Kidney epithelial cell (primary cell): ENCODE measurements around the gene LACTB. TPM values are rescaled to one million over a fixed set of nuclear protein-coding genes. Genes with fewer than 3 reads are reported as not detected.

ENCODE experiments used
- DNase-seq: peaks from one replicate; pipeline ENCODE4 v3.0.0-alpha.2; 2010; ENCODE audit warnings: low read depth
- H3K27me3 ChIP-seq: 2 replicates; pipeline ENCODE4 v1.6.0; 2011; ENCODE audit warnings: low read length; ENCODE audit not compliant: control insufficient read depth, insufficient read depth
- H3K36me3 ChIP-seq: 2 replicates; pipeline ENCODE4 v1.5.1; 2011; ENCODE audit warnings: low read length; ENCODE audit not compliant: control insufficient read depth, insufficient read depth
- H3K4me3 ChIP-seq: 2 replicates; pipeline ENCODE4 v1.5.1; 2011; ENCODE audit warnings: low read depth, mild to moderate bottlenecking, control low read depth, low read length
- CTCF ChIP-seq: IDR thresholded peaks from 2 replicates; pipeline ENCODE4 v1.5.1; 2011; ENCODE audit warnings: mild to moderate bottlenecking, moderate library complexity, low read length, control low read depth, inconsistent platforms; ENCODE audit not compliant: insufficient read depth, poor library complexity, severe bottlenecking
- total RNA-seq: library from RNA; depleted of rRNA; stranded (reverse); fragments of >200 nt; gene quantifications from 2 replicates; pipeline ENCODE4 v1.2.3, GENCODE V29; 2015

The LACTB gene
- total RNA-seq, 1 donor from 2014 or later: 11.6 TPM

- TF ChIP-seq CTCF: no peak
- Histone ChIP-seq H3K27me3 (no peaks in the 10 kb centered on the region), H3K4me3 (no peak overlapping the region), H3K36me3 (peaks cover 2% of the 10 kb centered on the region)
- no peak for DNase-seq
These were observed 13.6 kb downstream of the LACTB start for GRCh38 chr15:63135281-63135680.

GRCh38 chr15:63135804-63136203 lies 14.1 kb downstream of the LACTB start:
- H3K27me3 ChIP-seq: no peaks in the 10 kb centered on the region
- no peak for TF ChIP-seq CTCF
- DNase-seq: no peak
- H3K36me3 ChIP-seq: peaks cover 2% of the 10 kb centered on the region
- no peak overlapping the region for H3K4me3 ChIP-seq

GRCh38 chr15:63136742-63137141 lies 15.1 kb downstream of the LACTB start:
- TF ChIP-seq CTCF: no peak
- peaks cover 2% of the 10 kb centered on the region for H3K36me3 ChIP-seq
- no peaks in the 10 kb centered on the region for H3K27me3 ChIP-seq
- no peak for DNase-seq
- no peak overlapping the region for H3K4me3 ChIP-seq

GRCh38 chr15:63140936-63141335 lies 19.3 kb downstream of the LACTB start:
- Histone ChIP-seq H3K27me3 (no peaks in the 10 kb centered on the region), H3K36me3 (no peaks in the 10 kb centered on the region), H3K4me3 (no peak overlapping the region)
- no peak for DNase-seq
- TF ChIP-seq CTCF: no peak

GRCh38 chr15:63145426-63145825 lies 23.8 kb downstream of the LACTB start:
- DNase-seq: no peak
- Histone ChIP-seq H3K4me3 (no peak overlapping the region), H3K27me3 (no peaks in the 10 kb centered on the region), H3K36me3 (no peaks in the 10 kb centered on the region)
- TF ChIP-seq CTCF: no peak

GRCh38 chr15:63146684-63147083 lies 25.0 kb downstream of the LACTB start:
- no peak for TF ChIP-seq CTCF
- Histone ChIP-seq H3K36me3 (no peaks in the 10 kb centered on the region), H3K4me3 (no peak overlapping the region), H3K27me3 (no peaks in the 10 kb centered on the region)
- DNase-seq: no peak
